ENCODE results near the gene SPINK2.

DNA sequence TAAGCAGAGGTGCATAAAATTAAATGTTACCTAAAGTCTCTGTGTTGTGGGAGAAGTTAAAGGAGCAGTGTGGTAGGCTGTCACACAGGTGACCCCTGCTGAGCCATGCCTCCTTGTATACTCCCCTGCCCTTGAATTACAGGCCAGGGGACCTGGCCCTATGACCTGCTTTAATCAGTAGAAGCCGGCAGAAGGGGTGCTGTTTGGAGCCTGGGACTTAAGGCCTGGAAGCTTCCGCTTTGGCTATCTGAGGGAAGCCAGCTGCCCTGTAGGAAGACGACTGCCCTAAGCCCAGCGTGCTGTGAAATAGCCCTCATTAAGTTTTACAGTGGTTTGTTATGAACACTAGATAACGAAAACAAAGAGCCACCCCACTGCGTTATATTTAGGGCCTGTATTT lies 34.1 kb downstream of the SPINK2 start:
- TF ChIP-seq, protein P1, sequence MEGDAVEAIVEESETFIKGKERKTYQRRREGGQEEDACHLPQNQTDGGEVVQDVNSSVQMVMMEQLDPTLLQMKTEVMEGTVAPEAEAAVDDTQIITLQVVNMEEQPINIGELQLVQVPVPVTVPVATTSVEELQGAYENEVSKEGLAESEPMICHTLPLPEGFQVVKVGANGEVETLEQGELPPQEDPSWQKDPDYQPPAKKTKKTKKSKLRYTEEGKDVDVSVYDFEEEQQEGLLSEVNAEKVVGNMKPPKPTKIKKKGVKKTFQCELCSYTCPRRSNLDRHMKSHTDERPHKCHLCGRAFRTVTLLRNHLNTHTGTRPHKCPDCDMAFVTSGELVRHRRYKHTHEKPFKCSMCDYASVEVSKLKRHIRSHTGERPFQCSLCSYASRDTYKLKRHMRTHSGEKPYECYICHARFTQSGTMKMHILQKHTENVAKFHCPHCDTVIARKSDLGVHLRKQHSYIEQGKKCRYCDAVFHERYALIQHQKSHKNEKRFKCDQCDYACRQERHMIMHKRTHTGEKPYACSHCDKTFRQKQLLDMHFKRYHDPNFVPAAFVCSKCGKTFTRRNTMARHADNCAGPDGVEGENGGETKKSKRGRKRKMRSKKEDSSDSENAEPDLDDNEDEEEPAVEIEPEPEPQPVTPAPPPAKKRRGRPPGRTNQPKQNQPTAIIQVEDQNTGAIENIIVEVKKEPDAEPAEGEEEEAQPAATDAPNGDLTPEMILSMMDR (IDR thresholded peaks at IDR 0.05 in 2 of 3, conservative IDR thresholded peaks at IDR 0.05 in 1 of 3; ENCODE audit: control insufficient read depth in 2 of 3, extremely low read depth in 1 of 3, insufficient read depth in 1 of 3, low read depth in 3 of 3, low read length in 3 of 3) = no peak
- TF ChIP-seq POLR2AphosphoS5 (IDR thresholded peaks at IDR 0.05; ENCODE audit: low read length) (no peak), POLR2A (IDR thresholded peaks at IDR 0.05; ENCODE audit: low read depth, low read length) (no peak), STAT1 (conservative IDR thresholded peaks at IDR 0.05) (no peak), SPI1 (IDR thresholded peaks at IDR 0.05; ENCODE audit: borderline replicate concordance, insufficient read depth, low read depth, low read length) (no peak), EP300 (IDR thresholded peaks at IDR 0.05; ENCODE audit: borderline replicate concordance in 1 of 2, control insufficient read depth in 1 of 2, low read depth in 2 of 2, low read length in 2 of 2) (no peak), MXI1 (IDR thresholded peaks at IDR 0.05; ENCODE audit: low read depth, low read length) (no peak), FOXM1 (IDR thresholded peaks at IDR 0.05; ENCODE audit: low read depth, low read length) (no peak)

Data from GM12878 (cell line).